Measurements from ENCODE around the gene PHACTR3. TPM values are rescaled to one million over a fixed set of nuclear protein-coding genes. Genes with fewer than 3 reads are reported as not detected.

Gene PHACTR3
- total and polyA plus RNA-seq, 2 experiments from 2014 or later: 0.45 to 0.61 TPM

DNA sequence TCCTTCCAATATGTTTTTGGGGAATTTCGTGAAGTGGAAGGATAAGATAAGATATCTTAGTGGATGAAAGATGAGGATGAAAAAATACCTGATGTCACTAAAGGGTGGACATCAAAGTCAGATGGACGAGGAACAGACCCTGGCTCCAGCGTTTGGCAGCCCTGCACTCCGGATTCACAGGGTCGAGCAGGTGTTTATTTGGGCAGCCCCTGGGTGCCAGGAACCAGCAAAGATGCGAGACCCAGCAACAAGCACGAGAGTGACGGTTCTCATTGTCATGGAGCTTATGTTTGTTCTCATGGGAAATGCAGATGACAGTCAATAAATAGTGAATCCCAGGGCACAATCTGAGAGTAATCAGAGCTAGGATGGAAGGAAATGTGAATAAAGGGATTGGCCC is 131.1 kb downstream of the PHACTR3 start:
- no peak overlapping the region; the same call in 2 of the 3 replicates for H3K4me3 Mint-ChIP-seq
- no peak overlapping the region for H3K4me2 ChIP-seq
- H3K36me3 ChIP-seq (ENCODE audit: insufficient read depth): no peaks in the 10 kb centered on the region
- H3K27me3 ChIP-seq (ENCODE audit: insufficient read depth): peaks cover 4% of the 10 kb centered on the region; the same call in 1 of the 2 replicates
- ATAC-seq (no peak), DNase-seq (ENCODE audit: low spot score) (no peak)
- H3K4me3 ChIP-seq: no peak overlapping the region
- no peaks in the 10 kb centered on the region for H3K9me2 ChIP-seq (ENCODE audit: insufficient read depth)
- H3K4me1 ChIP-seq (ENCODE audit: insufficient read depth): no peaks in the 10 kb centered on the region
- no peaks in the 10 kb centered on the region for H4K20me1 ChIP-seq (replicated peaks; ENCODE audit: insufficient read depth)
- TF ChIP-seq EZH2 (IDR thresholded peaks at IDR 0.05; ENCODE audit: low read depth, unreplicated experiment) (no peak), CTCF (conservative IDR thresholded peaks at IDR 0.05; ENCODE audit: low read depth in 2 of 2) (no peak), NANOG (IDR thresholded peaks at IDR 0.05; ENCODE audit: borderline replicate concordance) (no peak), STAT1 (IDR thresholded peaks at IDR 0.05; ENCODE audit: unreplicated experiment) (no peak)
- no peaks in the 10 kb centered on the region for H3F3A ChIP-seq (replicated peaks; ENCODE audit: low read depth)
- H3K27ac Mint-ChIP-seq: no peak overlapping the region
- no peaks in the 10 kb centered on the region for H3K36me3 Mint-ChIP-seq (ENCODE audit: low read depth)
- no peaks in the 10 kb centered on the region for H3K79me2 ChIP-seq (replicated peaks; ENCODE audit: insufficient read depth)
- no peaks in the 10 kb centered on the region for H3K4me1 Mint-ChIP-seq
- H2AFZ ChIP-seq: no peak overlapping the region
- no peak overlapping the region for H3K27ac ChIP-seq (ENCODE audit: low read depth)
- no peaks in the 10 kb centered on the region; the same call in 2 of the 3 replicates for H3K9me3 Mint-ChIP-seq
- peaks cover 12% of the 10 kb centered on the region for H3K27me3 Mint-ChIP-seq (ENCODE audit: insufficient read depth, low read depth, poor library complexity)

DNA sequence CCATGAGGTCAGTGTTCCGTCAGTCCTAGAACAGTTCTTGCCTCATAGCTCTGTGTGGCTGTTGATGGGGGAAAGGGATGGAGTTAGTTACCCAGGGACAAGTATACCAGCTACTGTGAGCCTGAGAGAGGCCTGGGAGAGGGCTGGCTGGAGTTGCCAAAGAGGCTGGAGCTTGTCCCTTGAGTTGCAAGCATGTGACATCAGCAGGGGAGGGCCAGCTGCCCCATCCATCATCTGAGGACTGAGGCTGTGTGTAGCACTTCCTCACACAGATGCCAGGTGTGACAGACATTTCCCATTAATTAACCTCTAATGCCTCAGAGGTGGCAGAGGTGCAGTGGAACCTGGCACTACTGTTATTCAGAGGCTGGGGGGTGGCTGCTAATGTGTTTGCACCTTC is 131.6 kb downstream of the PHACTR3 start:
- no peak overlapping the region for H3K27ac Mint-ChIP-seq
- no peak overlapping the region for H3K27ac ChIP-seq (ENCODE audit: low read depth)
- no peaks in the 10 kb centered on the region for H3K79me2 ChIP-seq (replicated peaks; ENCODE audit: insufficient read depth)
- peaks cover 12% of the 10 kb centered on the region for H3K27me3 Mint-ChIP-seq (ENCODE audit: insufficient read depth, low read depth, poor library complexity)
- peaks cover 4% of the 10 kb centered on the region; the same call in 1 of the 2 replicates for H3K27me3 ChIP-seq (ENCODE audit: insufficient read depth)
- no peak for TF ChIP-seq REST (IDR thresholded peaks at IDR 0.05; ENCODE audit: unreplicated experiment)
- no peak for TF ChIP-seq EZH2 (IDR thresholded peaks at IDR 0.05; ENCODE audit: low read depth, unreplicated experiment)
- TF ChIP-seq EZH2phosphoT487 (IDR thresholded peaks at IDR 0.05; ENCODE audit: unreplicated experiment): no peak
- no peak for TF ChIP-seq CREB1 (CRISPR knock-in tag; IDR thresholded peaks at IDR 0.05; ENCODE audit: low read depth)
- TF ChIP-seq CTCF (conservative IDR thresholded peaks at IDR 0.05; ENCODE audit: low read depth in 2 of 2): no peak
- TF ChIP-seq ZNF114 (CRISPR knock-in tag; IDR thresholded peaks at IDR 0.05): no peak
- TF ChIP-seq ZNF331 (CRISPR knock-in tag; IDR thresholded peaks at IDR 0.05; ENCODE audit: low read depth): no peak
- no peak for TF ChIP-seq NANOG (IDR thresholded peaks at IDR 0.05; ENCODE audit: borderline replicate concordance)
- TF ChIP-seq STAT1 (IDR thresholded peaks at IDR 0.05; ENCODE audit: unreplicated experiment): no peak
- no peak for TF ChIP-seq POLR2AphosphoS5 (IDR thresholded peaks at IDR 0.05; ENCODE audit: low read depth)
- TF ChIP-seq ETS1 (IDR thresholded peaks at IDR 0.05): no peak
- TF ChIP-seq JUNB (IDR thresholded peaks at IDR 0.05; ENCODE audit: unreplicated experiment): no peak
- no peaks in the 10 kb centered on the region for H3K9me2 ChIP-seq (ENCODE audit: insufficient read depth)
- no peaks in the 10 kb centered on the region for H3K36me3 ChIP-seq (ENCODE audit: insufficient read depth)
- H3K4me1 ChIP-seq (ENCODE audit: insufficient read depth): no peaks in the 10 kb centered on the region
- H3K4me1 Mint-ChIP-seq: no peaks in the 10 kb centered on the region
- H3F3A ChIP-seq (replicated peaks; ENCODE audit: low read depth): no peaks in the 10 kb centered on the region
- no peaks in the 10 kb centered on the region; the same call in 2 of the 3 replicates for H3K9me3 Mint-ChIP-seq
- no peak overlapping the region for H3K4me3 ChIP-seq
- H2AFZ ChIP-seq: no peak overlapping the region
- no peaks in the 10 kb centered on the region for H3K36me3 Mint-ChIP-seq (ENCODE audit: low read depth)
- DNase-seq (ENCODE audit: low spot score) (no peak), ATAC-seq (no peak)
- no peak overlapping the region for H3K4me2 ChIP-seq
- no peaks in the 10 kb centered on the region for H4K20me1 ChIP-seq (replicated peaks; ENCODE audit: insufficient read depth)
- H3K4me3 Mint-ChIP-seq: no peak overlapping the region
